OCI-LY1 (cell line): Measurements from ENCODE around the gene ANXA2R.

Source experiments
- CTCF ChIP-seq: fragments of 200-600 bp; sonication (generic), shearing (Covaris generic); IDR thresholded peaks from 2 replicates; pipeline ENCODE4 v1.5.1; 2017; ENCODE audit warnings: mild to moderate bottlenecking, antibody characterized with exemption, low read length, moderate library complexity, mixed read lengths
- EZH2 ChIP-seq: fragments of 200-600 bp; sonication (generic), shearing (Covaris generic); IDR thresholded peaks from 2 replicates; pipeline ENCODE4 v1.8.0; 2017; ENCODE audit warnings: borderline replicate concordance, mixed run types, mild to moderate bottlenecking, antibody characterized with exemption, low read length, moderate library complexity, mixed read lengths

- TF ChIP-seq CTCF, result no peak
- no peak for TF ChIP-seq EZH2
Observed at GRCh38 chr5:43085453-43085852, 45.3 kb upstream of the ANXA2R start.
